ENCODE measurements around the gene MYRIP. TPM values are rescaled to one million over a fixed set of nuclear protein-coding genes. Genes with fewer than 3 reads are reported as not detected.
"Not testable (repeated sequence)": the region's sequence is repeated elsewhere in the genome, so short reads cannot be mapped to it uniquely, and the experiment has no call there.

Gene MYRIP
- total RNA-seq, 1 donor from 2014 or later = 0.54 TPM

DNA sequence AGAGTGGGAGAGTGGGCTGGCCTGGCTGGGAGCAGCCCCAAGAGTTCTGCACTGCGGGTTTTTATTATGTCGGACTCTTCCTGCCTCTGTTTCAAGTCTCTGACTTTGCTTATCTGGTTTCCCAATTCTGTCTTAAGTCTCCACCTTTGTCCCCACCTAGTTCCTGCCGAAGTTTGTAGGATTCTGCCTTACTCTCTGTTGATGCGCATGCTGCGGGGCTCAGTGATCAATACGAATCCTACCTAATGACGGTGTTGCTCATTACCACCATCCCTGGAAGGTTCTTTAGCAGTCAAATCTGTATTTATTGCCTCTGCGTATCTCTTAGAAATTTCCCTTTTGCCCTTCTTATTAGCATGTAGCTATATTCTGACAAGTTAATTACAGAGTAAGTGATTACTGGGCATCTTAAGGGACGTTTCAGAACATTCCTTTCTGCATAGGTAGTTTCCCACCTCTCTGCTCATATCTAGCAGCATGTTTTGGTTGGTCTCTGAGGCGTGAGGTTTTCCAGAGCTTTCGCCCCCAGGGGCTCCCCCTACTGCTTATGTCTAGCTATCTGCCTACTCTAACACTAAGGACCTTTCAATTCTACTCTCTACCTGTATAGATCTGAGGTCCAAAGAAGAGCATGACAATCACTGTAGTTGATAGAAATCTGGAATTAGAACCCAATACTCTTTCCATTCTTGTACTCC, 264.1 kb downstream of the MYRIP start:
- no peak for DNase-seq (ENCODE audit: low read depth, low spot score)
- no peaks in the 10 kb centered on the region for H3K4me1 Mint-ChIP-seq
- no peak overlapping the region for H3K4me3 Mint-ChIP-seq
- H3K36me3 Mint-ChIP-seq (ENCODE audit: low read depth) = no peaks in the 10 kb centered on the region
- H3K27me3 Mint-ChIP-seq (ENCODE audit: low read depth) = peaks cover 3% of the 10 kb centered on the region
- H3K9me3 Mint-ChIP-seq = no peaks in the 10 kb centered on the region
- H3K27ac Mint-ChIP-seq (ENCODE audit: unreplicated experiment) = peak overlapping the region; percentile 39
- TF ChIP-seq, protein P1, sequence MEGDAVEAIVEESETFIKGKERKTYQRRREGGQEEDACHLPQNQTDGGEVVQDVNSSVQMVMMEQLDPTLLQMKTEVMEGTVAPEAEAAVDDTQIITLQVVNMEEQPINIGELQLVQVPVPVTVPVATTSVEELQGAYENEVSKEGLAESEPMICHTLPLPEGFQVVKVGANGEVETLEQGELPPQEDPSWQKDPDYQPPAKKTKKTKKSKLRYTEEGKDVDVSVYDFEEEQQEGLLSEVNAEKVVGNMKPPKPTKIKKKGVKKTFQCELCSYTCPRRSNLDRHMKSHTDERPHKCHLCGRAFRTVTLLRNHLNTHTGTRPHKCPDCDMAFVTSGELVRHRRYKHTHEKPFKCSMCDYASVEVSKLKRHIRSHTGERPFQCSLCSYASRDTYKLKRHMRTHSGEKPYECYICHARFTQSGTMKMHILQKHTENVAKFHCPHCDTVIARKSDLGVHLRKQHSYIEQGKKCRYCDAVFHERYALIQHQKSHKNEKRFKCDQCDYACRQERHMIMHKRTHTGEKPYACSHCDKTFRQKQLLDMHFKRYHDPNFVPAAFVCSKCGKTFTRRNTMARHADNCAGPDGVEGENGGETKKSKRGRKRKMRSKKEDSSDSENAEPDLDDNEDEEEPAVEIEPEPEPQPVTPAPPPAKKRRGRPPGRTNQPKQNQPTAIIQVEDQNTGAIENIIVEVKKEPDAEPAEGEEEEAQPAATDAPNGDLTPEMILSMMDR (conservative IDR thresholded peaks at IDR 0.05) = no peak

DNA sequence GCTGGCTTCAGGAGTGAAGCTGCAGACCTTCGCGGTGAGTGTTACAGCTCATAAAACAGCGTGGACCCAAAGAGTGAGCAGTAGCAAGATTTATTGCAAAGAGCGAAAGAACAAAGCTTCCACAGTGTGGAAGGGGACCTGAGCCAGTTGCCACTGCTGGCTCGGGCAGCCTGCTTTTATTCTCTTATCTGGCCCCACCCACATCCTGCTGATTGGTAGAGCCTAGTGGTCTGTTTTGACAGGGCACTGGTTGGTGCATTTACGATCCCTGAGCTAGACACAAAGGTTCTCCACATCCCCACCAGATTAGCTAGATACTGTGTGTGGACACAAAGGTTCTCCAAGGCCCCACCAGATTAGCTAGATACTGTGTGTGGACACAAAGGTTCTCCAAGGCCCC, 267.7 kb downstream of the MYRIP start:
- DNase-seq (ENCODE audit: low read depth, low spot score); H3K4me3 Mint-ChIP-seq; H3K27me3 Mint-ChIP-seq (ENCODE audit: low read depth); H3K9me3 Mint-ChIP-seq; H3K4me1 Mint-ChIP-seq; H3K36me3 Mint-ChIP-seq (ENCODE audit: low read depth): not testable (repeated sequence)
- H3K27ac Mint-ChIP-seq (ENCODE audit: unreplicated experiment) = peak overlapping the region; percentile 38

DNA sequence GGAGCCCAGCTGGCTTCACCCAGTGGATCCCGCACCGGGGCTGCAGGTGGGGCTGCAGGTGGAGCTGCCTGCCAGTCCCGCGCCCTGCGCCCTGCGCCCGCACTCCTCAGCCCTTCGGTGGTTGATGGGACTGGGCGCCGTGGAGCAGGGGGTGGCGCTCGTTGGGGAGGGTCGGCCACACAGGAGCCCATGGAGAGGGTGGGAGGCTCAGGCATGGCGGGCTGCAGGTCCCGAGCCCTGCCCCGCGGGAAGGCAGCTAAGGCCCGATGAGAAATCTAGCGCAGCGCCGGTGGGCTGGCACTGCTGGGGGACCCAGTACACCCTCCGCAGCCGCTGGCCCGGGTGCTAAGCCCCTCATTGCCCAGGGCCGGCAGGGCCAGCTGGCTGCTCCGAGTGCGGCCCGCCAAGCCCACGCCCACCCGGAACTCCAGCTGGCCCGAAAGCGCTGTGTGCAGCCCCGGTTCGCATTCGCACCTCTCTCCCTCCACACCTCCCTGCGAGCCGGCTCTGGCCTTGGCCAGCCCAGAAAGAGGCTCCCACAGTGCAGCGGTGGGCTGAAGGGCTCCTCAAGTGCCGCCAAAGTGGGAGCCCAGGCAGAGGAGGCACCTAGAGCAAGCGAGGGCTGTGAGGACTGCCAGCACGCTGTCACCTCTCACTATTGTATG, 268.6 kb downstream of the MYRIP start:
- DNase-seq (ENCODE audit: low read depth, low spot score) = not testable (repeated sequence)

DNA sequence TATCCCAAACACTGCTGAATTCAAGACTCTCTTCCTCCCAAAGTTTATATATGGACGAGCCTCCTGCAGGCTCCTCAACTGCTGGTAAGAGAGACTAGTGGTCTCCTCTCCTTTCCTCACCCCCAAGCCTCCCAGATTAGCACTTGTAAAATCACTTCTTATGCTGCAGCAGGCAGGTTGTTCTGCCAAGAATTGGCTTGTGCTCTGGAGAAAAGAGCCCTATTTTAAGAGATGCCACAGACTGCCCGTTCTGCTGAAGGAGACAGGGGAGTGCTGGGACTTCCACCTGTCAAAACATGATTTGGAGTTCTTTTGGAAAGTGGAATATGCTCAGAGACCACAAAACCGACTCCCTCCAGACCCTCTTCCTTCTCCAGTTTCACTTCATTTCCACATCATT, 269.2 kb downstream of the MYRIP start:
- Mint-ChIP-seq H3K4me1 (peaks cover 4% of the 10 kb centered on the region), H3K27ac (ENCODE audit: unreplicated experiment) (no peak overlapping the region)
- TF ChIP-seq, protein P1 (conservative IDR thresholded peaks at IDR 0.05) = no peak

More for the DNA sequence above, 268.6 kb downstream of the MYRIP start:
- H3K36me3 Mint-ChIP-seq (ENCODE audit: low read depth); H3K4me1 Mint-ChIP-seq; H3K9me3 Mint-ChIP-seq; H3K27me3 Mint-ChIP-seq (ENCODE audit: low read depth); H3K27ac Mint-ChIP-seq (ENCODE audit: unreplicated experiment); H3K4me3 Mint-ChIP-seq: not testable (repeated sequence)

DNA sequence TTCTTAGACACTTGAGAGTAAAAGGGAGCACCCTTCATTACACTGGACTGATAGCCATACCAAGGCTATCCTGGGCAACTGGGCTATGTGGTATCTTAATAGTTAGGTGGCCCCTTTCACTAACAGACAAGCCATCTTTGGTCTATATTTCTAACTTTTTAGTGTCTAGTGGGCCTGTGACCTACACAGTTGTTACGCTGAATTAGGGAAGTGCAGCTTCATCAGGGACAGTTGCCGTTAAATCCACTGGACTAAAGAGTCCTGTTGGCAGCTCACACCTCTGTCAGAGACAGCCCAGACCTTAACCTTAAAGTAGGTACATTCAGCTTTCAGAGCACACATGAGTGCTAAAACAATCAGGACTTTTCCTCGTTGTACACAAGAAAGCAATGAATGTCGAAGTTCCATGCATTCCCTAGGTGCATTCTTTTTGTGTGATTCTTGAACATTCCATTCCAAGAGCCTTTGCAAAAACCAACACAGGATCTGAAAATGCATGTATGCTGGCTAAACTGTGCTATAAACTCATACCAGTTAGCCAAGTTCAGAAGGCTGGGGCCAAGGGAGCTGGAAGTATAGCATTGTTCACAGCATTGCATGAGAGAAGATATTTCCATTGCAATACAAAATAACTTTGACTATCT, 269.9 kb downstream of the MYRIP start:
- H3K27ac Mint-ChIP-seq (ENCODE audit: unreplicated experiment) = no peak overlapping the region
- H3K9me3 Mint-ChIP-seq = peaks cover 8% of the 10 kb centered on the region
- no peak for DNase-seq (ENCODE audit: low read depth, low spot score)
- H3K36me3 Mint-ChIP-seq (ENCODE audit: low read depth) = no peaks in the 10 kb centered on the region
- peaks cover 4% of the 10 kb centered on the region for H3K4me1 Mint-ChIP-seq
- TF ChIP-seq, protein P1 (conservative IDR thresholded peaks at IDR 0.05) = no peak
- no peaks in the 10 kb centered on the region for H3K27me3 Mint-ChIP-seq (ENCODE audit: low read depth)
- H3K4me3 Mint-ChIP-seq = no peak overlapping the region

More for the DNA sequence above, 269.2 kb downstream of the MYRIP start:
- no peaks in the 10 kb centered on the region for H3K36me3 Mint-ChIP-seq (ENCODE audit: low read depth)
- H3K4me3 Mint-ChIP-seq = no peak overlapping the region
- DNase-seq (ENCODE audit: low read depth, low spot score) = no peak
- H3K27me3 Mint-ChIP-seq (ENCODE audit: low read depth) = no peaks in the 10 kb centered on the region
- H3K9me3 Mint-ChIP-seq = peaks cover 8% of the 10 kb centered on the region

DNA sequence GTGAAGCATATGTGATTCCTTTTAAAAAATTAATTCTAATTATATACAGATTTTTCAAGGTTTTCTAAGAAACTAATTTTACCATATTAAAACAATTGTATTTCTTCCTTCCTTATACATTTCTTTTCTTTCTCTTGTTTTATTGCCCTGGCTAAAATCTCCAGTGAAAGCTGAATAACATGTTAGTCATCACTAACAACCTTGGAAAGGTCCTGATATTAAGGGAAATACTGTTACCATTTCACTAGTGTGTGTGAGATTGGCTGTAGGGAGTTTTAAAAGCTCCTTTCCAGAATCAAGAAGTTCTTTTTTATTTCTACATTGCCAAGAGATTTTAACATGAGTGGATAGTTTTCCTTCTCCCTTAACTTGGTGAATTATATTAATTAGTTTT, 270.4 kb downstream of the MYRIP start:
- Mint-ChIP-seq H3K4me1 (peaks cover 4% of the 10 kb centered on the region), H3K9me3 (peaks cover 8% of the 10 kb centered on the region), H3K36me3 (ENCODE audit: low read depth) (no peaks in the 10 kb centered on the region), H3K27me3 (ENCODE audit: low read depth) (no peaks in the 10 kb centered on the region), H3K4me3 (no peak overlapping the region), H3K27ac (ENCODE audit: unreplicated experiment) (no peak overlapping the region)
- DNase-seq (ENCODE audit: low read depth, low spot score) = no peak
- TF ChIP-seq, protein P1 (conservative IDR thresholded peaks at IDR 0.05) = no peak
